SJCRH30 (cell line): ENCODE measurements around the gene PDCD2L. TPM values are rescaled to one million over a fixed set of nuclear protein-coding genes. Genes with fewer than 3 reads are reported as not detected.
"Not testable (repeated sequence)": the region's sequence is repeated elsewhere in the genome, so short reads cannot be mapped to it uniquely, and the experiment has no call there.

Experiments used
- DNase-seq, 2 experiments: peaks; one replicate each; pipeline ENCODE4 v3.0.0-alpha.2; 2015 to 2020
- H3K27ac ChIP-seq: fragments of 250-450 bp; sonication (Bioruptor Pico); 2 replicates; pipeline ENCODE4 v1.5.1; 2020; ENCODE audit warnings: mild to moderate bottlenecking, moderate library complexity
- H3K27me3 ChIP-seq: fragments of 250-450 bp; sonication (Bioruptor Pico); 2 replicates; pipeline ENCODE4 v1.5.1; 2020; ENCODE audit warnings: mild to moderate bottlenecking, moderate library complexity
- H3K36me3 ChIP-seq: fragments of 250-450 bp; sonication (Bioruptor Pico); 2 replicates; pipeline ENCODE4 v1.5.1; 2020; ENCODE audit warnings: mild to moderate bottlenecking, moderate library complexity
- H3K4me1 ChIP-seq: fragments of 250-450 bp; sonication (Bioruptor Pico); 2 replicates; pipeline ENCODE4 v1.5.1; 2020; ENCODE audit warnings: mild to moderate bottlenecking, moderate library complexity
- H3K4me3 ChIP-seq: fragments of 250-450 bp; sonication (Bioruptor Pico); 2 replicates; pipeline ENCODE4 v1.5.1; 2020; ENCODE audit warnings: mild to moderate bottlenecking, moderate library complexity
- H3K9me3 ChIP-seq: fragments of 250-450 bp; sonication (Bioruptor Pico); replicated peaks from 2 replicates; pipeline ENCODE4 v1.5.1; 2020; ENCODE audit warnings: mild to moderate bottlenecking, moderate library complexity
- total RNA-seq: library from RNA; depleted of rRNA; stranded (reverse); fragments of >200 nt; shearing (Covaris generic); gene quantifications from 2 replicates; pipeline ENCODE4 v1.2.3, GENCODE V29; 2014; rRNA removed

Gene PDCD2L
- total RNA-seq, 1 experiment from 2014 or later = 15.7 TPM

DNA sequence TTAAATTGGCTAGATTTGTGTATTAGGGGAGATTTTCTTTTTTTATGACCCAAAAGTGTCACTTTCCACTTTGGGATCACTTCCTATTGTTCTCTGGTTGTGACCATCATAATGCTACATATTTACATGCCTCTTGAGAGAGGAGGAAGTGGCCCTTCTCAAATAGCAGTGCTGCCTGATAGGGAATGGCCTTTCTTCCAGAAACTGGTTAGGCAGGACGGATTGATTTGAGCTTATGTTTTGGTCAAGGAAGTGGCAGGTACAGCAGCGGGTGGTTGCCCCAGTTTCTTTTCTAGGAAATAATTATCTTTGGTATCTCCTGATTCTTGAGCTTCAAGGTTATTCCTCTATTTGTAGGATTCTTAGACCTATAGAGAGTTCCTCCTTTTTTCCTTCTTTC lies 55.4 kb downstream of the PDCD2L start:
- Histone ChIP-seq H3K36me3 (peaks cover 87% of the 10 kb centered on the region), H3K27ac (no peak overlapping the region)
- DNase-seq = no peak

GRCh38 chr19:34461375-34462100 lies 57.3 kb downstream of the PDCD2L start:
- H3K27ac ChIP-seq = no peak overlapping the region
- H3K36me3 ChIP-seq = peaks cover 91% of the 10 kb centered on the region
- H3K4me1 ChIP-seq = no peaks in the 10 kb centered on the region
- no peak overlapping the region for H3K4me3 ChIP-seq
- no peaks in the 10 kb centered on the region for H3K27me3 ChIP-seq
- H3K9me3 ChIP-seq = no peaks in the 10 kb centered on the region
- DNase-seq = no peak

More for the DNA sequence above, 55.4 kb downstream of the PDCD2L start:
- Histone ChIP-seq H3K4me3 (no peak overlapping the region), H3K4me1 (no peaks in the 10 kb centered on the region), H3K9me3 (no peaks in the 10 kb centered on the region), H3K27me3 (no peaks in the 10 kb centered on the region)

- peaks cover 89% of the 10 kb centered on the region for H3K36me3 ChIP-seq
- not testable (repeated sequence) for H3K4me1 ChIP-seq, H3K9me3 ChIP-seq, DNase-seq, H3K27me3 ChIP-seq, H3K27ac ChIP-seq, H3K4me3 ChIP-seq
Measured at GRCh38 chr19:34464785-34465184, 60.6 kb downstream of the PDCD2L start.

DNA sequence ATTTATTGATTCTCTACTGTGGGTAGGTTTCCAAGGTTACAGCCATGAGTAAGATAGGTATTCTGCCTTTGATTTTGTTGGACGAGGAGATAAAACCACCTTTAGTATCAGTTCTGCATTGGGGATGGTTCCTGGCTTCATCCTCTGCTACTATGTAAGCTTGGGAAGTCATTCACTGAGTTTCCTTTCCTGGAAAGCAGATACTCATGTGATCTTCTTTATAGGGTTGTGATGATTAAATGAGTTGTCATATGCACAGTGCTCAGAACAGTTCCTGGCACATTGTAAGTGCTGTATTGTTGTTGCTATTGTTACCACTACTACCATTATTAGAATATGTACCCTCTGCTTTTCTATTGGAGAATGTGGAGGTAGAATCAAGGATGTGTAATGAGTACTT lies 64.2 kb downstream of the PDCD2L start:
- Histone ChIP-seq H3K36me3 (peaks cover 88% of the 10 kb centered on the region), H3K4me3 (no peak overlapping the region), H3K27me3 (no peaks in the 10 kb centered on the region), H3K27ac (no peak overlapping the region), H3K4me1 (no peaks in the 10 kb centered on the region), H3K9me3 (no peaks in the 10 kb centered on the region)
- no peak for DNase-seq

GRCh38 chr19:34469026-34469425 lies 64.8 kb downstream of the PDCD2L start:
- H3K27ac ChIP-seq, H3K9me3 ChIP-seq, H3K4me1 ChIP-seq, DNase-seq, H3K27me3 ChIP-seq, H3K4me3 ChIP-seq: not testable (repeated sequence)
- H3K36me3 ChIP-seq = peaks cover 85% of the 10 kb centered on the region

DNA sequence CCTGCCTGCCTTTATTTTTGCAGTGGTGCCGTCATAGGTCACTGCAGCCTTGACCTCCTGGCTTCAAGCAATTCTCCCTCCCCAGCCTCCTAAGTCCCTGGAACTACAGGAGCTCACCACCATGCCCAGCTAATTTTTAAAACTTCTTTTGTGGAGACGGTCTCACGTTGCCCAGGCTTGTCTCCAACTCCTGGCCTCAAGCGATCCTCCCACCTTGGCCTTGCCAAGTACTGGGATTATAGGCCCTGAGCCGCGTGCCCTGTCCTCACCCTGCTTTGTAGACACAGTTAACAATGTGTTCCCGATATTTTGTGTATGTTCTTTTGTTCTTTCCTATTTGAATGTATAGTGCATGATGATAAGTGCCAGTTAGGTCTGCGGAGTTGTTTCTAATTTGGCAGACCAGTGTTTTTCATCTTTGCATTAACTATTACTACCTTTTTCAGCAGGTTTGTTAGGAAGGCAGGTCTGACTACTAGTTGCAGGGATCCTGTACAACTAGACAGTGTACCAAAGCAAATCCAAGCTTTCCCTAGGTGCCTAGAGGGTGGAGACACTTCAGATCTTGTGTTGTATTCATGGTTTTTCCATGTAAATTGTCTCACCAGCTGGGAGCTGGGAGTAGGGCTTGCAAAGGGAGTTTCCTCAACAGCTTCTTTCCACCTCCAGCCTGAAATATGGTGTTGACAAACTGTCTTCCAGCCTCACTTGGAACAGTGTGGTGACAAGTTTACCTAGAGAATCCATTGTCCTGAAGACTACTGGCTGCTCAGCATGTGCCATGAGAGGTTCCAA lies 67.9 kb downstream of the PDCD2L start:
- Histone ChIP-seq H3K27ac (no peak overlapping the region), H3K36me3 (peaks cover 56% of the 10 kb centered on the region)
- DNase-seq = no peak

DNA sequence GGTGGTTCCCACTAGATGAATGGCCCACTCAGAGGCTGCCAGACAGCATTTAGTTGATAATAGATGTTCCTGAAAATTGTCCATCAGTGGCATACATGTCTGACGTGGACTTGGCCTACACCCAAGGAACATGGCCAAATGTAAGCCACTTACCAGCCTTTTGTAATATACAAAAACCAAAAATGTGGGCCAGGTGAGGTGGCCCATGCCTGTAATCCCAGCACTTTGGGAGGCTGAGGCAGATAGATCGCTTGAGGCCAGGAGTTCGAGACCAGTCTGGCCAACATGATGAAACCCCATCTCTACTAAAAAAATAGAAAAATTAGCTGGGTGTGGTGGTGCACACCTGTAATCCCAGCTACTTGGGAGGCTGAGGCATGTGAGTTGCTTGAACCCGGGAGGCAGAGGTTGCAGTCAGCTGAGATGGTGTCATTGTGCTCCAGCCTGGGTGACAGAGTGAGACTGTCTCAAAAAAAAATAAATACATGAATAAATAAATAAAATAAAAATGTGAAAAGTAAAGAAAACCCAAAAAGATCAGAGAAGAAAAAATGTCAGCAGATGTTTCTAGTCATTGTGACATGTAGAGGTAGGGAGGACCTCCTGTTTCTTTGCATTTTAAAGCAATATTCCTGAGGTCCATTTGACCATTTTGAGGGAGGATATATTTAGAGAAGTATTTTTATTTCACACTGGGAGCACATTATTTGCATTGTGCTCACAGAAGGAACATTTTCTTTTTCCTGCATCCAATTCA lies 70.2 kb downstream of the PDCD2L start:
- Histone ChIP-seq H3K9me3 (no peaks in the 10 kb centered on the region), H3K4me1 (no peaks in the 10 kb centered on the region), H3K36me3 (peaks cover 41% of the 10 kb centered on the region), H3K4me3 (no peak overlapping the region), H3K27ac (no peak overlapping the region), H3K27me3 (no peaks in the 10 kb centered on the region)
- DNase-seq = no peak

More for the DNA sequence above, 67.9 kb downstream of the PDCD2L start:
- no peaks in the 10 kb centered on the region for H3K4me1 ChIP-seq
- no peak overlapping the region for H3K4me3 ChIP-seq
- no peaks in the 10 kb centered on the region for H3K27me3 ChIP-seq
- no peaks in the 10 kb centered on the region for H3K9me3 ChIP-seq

- Histone ChIP-seq H3K27me3 (no peaks in the 10 kb centered on the region), H3K4me3 (no peak overlapping the region), H3K9me3 (no peaks in the 10 kb centered on the region), H3K27ac (no peak overlapping the region), H3K4me1 (no peaks in the 10 kb centered on the region), H3K36me3 (peaks cover 32% of the 10 kb centered on the region)
- DNase-seq = no peak
Measured at GRCh38 chr19:34475026-34475974, 71.1 kb downstream of the PDCD2L start.

Other genes with a start within 250 kb of the PDCD2L start
- 87.4 and 101 TPM in 2 replicates for gene LSM14A, start 231.9 kb upstream of the PDCD2L start, total RNA-seq
- gene GARRE1, start 149.8 kb upstream of the PDCD2L start, total RNA-seq = 15.8 and 17.5 TPM in 2 replicates
- 239 and 241 TPM in 2 replicates for gene GPI, start 39.2 kb upstream of the PDCD2L start, total RNA-seq
- 257 and 282 TPM in 2 replicates for gene UBA2, start 24.0 kb downstream of the PDCD2L start, total RNA-seq
- gene WTIP, start 77.4 kb downstream of the PDCD2L start, total RNA-seq = 15.3 and 15.9 TPM in 2 replicates